8988T (cell line): ENCODE results near the gene ZNF516.
"Not testable (repeated sequence)": the region's sequence is repeated elsewhere in the genome, so short reads cannot be mapped to it uniquely, and the experiment has no call there.

Experiments
- DNase-seq: peaks from one replicate; pipeline ENCODE4 v3.0.0; 2011

ZNF516 gene

DNA sequence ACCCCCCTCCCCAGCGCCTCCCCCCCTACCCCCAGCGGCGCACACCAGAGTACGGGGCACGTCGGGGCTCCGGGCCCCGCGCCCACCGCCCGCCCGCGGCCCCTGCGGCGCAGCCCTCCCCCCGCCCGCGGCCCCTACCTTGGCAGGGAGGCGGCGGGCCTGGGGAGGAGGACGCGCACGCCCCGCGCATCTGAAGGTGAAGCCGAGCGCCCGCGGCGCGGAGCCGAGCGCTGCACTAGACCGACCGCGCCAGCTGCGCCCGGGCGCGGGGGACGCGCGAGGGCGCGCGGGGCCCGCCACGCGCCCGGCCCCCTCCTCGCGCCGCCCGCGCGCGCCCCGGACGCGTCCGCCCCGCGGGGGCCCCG, at the start of gene ZNF516:
ZNF516 (minus strand) TSS at position 237 of the 365 bp plus-strand sequence. CDS start 52,188 bp downstream, outside the sequence.
- DNase-seq, result no peak

DNA sequence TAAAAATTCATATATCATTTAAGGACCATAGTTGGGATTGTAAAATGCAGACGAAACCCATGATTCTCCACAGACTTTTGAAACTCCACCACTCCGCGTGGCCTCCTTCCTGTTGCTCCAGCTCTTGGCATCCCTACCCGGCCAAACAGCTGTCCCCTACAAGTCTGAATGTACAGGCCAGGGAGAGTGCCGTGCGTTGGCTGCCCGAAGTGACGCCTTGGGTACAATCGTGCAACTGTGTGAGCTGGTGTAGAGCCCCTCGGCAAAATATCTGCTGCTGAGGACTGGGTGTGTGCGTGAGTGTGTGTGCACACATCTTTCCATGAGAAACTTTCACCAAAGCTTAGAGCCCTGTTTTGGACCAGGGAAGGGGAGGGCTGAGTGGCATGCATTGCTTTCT, 43.8 kb upstream of the ZNF516 start:
- DNase-seq, result no peak

- no peak for DNase-seq
These were observed 42.6 kb upstream of the ZNF516 start for GRCh38 chr18:76537621-76538020.

GRCh38 chr18:76536593-76536992, 41.6 kb upstream of the ZNF516 start:
- not testable (repeated sequence) for DNase-seq

GRCh38 chr18:76532875-76533274, 37.8 kb upstream of the ZNF516 start:
- no peak for DNase-seq

GRCh38 chr18:76530846-76531245, 35.8 kb upstream of the ZNF516 start:
- DNase-seq, result no peak

GRCh38 chr18:76530391-76530790, 35.3 kb upstream of the ZNF516 start:
- DNase-seq, result no peak

DNA sequence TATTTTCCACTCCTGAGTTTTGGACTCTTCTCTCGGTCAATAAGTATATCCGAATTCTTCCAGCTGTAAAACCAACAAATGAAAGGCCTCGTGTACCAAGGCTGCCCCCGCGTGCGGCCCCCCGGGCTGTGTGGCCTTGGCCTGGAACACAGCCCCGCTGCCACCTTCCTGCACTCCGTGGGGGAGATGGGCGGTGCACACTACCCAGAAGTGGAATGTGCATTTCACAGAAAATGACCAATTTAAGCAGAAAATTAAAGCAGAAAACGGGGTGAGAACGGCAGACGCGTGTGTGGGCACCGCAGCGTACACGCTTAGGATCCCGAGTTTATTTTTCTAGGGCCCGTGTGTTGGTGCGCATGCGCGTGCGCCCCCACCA, 34.4 kb upstream of the ZNF516 start:
- no peak for DNase-seq

- no peak for DNase-seq
These were observed 33.7 kb upstream of the ZNF516 start for GRCh38 chr18:76528477-76529432.

DNA sequence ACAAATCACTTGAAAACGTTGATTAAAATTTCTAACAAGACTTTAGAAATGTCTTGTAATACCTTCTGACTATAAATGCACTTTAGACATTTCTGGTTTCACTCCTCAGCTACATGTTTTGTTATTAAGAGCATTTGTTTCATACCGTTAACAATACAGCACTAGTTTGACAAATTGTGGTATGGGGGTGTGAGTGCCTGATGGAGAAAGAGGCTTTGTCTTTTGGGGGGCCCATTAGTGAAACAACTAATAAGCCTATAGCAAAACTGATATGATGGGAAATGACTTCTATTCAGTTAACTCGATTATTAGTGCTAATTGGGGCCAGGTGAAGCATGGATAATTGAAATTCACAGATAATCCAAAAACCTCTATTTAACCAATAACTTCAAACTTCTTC, 30.9 kb upstream of the ZNF516 start:
- DNase-seq, result no peak

DNA sequence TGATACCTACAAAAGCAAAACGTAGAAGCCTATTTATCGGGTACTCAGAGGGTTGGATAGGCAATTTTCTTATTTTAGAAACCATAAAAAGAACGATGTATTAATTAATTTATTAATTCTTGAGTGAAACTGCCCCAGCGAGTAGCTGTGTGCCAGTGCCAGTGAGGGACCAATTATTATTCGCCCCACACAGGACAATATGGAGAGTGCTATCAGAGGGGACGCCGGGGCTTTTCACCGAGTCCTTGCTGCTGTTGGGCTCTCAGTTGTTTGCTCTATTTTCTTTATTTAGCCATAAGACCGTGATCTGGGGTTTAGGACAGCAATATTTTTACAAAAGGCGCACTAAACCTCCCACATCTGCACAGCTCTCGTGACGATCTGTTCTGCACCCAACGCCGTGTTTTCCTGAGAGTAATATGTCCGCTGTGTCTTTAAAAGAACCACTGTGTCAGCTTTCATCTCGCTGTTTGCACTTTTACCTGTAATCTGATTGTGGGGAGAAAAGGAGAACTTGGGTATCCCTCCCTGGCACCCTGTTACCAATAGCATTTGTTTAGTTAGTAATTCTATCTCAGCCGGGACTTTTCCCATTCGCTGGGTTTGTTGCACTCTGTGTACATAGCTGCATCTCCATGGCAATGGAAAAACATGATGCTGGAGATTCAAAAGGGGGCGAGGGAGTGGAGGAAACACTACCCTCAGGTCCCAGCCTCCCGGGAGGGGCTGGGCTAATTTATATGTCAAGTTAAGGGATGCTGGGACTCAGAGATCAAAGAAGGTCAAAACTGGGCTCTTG, 30.1 kb upstream of the ZNF516 start:
- DNase-seq, result no peak

DNA sequence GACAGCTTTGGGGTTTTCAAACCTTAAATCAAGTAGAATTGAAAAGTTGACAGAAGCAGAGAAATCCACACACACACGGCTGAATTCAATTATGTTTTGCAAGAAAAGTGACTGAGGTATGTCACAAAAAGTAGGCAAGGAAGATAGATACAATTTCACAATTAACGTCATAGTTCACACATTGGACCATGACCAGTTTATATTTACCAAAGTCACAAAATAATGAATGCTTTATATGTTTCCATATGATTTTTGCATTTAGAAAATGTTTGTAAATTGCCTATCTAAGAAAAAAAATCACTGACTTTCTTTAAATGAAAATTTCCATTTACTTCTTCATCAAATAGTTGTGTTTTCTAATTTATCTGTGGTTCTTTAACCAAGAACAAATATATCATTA, 29.4 kb upstream of the ZNF516 start:
- DNase-seq, result no peak

DNA sequence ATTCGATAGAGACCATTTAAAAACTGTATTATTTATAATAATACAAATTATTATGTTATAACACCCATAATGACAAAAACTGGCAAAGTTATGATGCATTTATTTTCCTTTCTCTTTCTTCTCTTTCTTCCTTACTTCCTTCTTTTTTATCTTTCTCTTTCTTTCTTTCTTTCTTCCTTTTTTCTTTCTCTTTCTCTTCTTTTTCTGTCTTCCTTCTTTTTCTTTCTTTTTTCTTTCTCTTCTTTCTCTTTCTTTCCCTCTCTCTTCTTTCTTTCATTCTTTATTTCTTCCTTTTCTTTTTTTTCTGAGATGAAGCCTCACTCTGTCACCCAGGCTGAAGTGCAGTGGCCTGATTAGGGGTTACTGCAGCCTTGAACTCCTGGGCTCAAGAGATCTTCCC, 27.5 kb upstream of the ZNF516 start:
- no peak for DNase-seq

GRCh38 chr18:76522122-76522503, 27.1 kb upstream of the ZNF516 start:
- DNase-seq, result no peak

DNA sequence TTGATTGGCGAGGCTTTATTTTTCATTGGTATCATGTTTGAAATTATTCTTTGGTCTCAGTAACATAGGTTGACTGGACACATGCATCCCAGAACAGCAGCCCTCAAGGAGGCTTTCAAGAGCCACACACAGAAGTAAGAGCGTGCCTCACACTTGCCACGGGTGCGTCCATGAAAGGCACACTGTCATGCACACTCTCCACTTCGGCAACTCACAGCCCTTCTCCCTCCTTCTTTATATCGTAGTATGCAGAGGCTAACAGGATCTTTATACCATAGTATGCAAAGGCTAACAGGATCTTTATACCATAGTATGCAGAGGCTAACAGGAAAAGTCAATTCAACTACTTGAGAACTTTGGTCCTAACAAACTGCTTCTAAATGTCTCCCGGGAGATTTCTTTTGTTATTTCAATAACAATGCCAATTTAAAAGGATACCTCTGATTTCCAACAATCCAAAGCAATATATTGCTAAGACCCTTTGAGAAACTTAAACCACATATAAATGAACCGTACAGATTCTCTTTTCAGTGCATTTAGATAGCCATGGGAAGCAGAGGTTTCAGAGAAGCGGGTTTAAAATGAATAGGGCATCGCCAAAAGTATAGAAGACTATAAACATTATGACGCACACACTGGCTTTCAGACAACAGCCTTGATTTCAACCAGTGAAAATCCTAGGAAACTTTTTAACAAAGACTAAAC, 26.5 kb upstream of the ZNF516 start:
- DNase-seq, result no peak

GRCh38 chr18:76518860-76519538, 24.0 kb upstream of the ZNF516 start:
- DNase-seq, result no peak

DNA sequence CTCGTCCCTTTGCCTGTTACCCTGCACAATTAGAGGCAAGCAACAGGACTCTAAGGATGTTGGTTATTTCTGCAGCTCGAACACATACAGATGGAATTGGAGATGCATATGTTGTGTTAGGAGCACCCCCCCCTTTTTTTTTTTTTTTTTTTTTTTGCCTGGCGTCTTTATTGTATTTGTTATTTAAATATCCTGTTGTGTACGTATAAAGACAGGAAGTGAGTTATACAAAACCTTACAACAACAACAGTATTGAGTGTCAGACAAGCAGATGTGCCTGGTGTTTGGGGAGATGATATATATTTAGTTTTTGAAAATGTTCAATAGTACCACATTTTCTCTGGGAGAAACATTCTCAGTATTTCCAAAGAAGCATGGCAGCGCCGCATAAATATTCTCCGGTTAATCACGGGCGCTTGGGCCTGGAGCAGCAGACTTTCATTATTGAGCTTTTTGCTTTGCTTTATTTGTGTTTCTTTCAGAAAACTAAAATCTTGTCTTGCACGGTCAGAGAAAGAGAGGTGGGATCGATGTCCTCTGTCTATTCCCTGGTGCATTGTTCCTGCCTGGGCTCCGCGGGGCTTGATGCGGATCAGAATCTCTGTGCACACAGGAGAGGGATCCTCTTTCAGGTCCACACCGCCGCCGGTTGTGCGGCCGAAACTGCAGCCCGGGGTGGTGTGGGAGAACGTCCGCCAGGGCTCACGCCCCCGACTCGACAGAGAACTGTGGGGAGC, 23.2 kb upstream of the ZNF516 start:
- DNase-seq, result no peak

GRCh38 chr18:76515576-76515975, 20.5 kb upstream of the ZNF516 start:
- no peak for DNase-seq

GRCh38 chr18:76514573-76514972, 19.5 kb upstream of the ZNF516 start:
- no peak for DNase-seq

- DNase-seq, result no peak
These were observed 12.9 kb upstream of the ZNF516 start for GRCh38 chr18:76507830-76508385.

- DNase-seq, result no peak
These were observed 12.1 kb upstream of the ZNF516 start for GRCh38 chr18:76506974-76507764.
